Hypothalamus (tissue), 51 donors: ENCODE measurements around the gene MPO.
A peak's percentile ranks its signal among the peaks of the same experiment; 100 is the strongest.

Experiments used
- DNase-seq, 51 donors: peaks; one replicate each; lab custom pipeline; 2025; lab: John Stamatoyannopoulos, UW

MPO gene, protein sequence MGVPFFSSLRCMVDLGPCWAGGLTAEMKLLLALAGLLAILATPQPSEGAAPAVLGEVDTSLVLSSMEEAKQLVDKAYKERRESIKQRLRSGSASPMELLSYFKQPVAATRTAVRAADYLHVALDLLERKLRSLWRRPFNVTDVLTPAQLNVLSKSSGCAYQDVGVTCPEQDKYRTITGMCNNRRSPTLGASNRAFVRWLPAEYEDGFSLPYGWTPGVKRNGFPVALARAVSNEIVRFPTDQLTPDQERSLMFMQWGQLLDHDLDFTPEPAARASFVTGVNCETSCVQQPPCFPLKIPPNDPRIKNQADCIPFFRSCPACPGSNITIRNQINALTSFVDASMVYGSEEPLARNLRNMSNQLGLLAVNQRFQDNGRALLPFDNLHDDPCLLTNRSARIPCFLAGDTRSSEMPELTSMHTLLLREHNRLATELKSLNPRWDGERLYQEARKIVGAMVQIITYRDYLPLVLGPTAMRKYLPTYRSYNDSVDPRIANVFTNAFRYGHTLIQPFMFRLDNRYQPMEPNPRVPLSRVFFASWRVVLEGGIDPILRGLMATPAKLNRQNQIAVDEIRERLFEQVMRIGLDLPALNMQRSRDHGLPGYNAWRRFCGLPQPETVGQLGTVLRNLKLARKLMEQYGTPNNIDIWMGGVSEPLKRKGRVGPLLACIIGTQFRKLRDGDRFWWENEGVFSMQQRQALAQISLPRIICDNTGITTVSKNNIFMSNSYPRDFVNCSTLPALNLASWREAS

GRCh38 chr17:58280480-58281217 lies at the start of gene MPO:
Gene MPO (minus strand): TSS chr17:58280935. CDS start chr17:58280758, 177 bp downstream.
- no peak for DNase-seq

- DNase-seq = no peak
Measured at GRCh38 chr17:58329810-58330537, 49.2 kb upstream of the MPO start.

- peak in 19 of 51 donors; percentile 16 to 54 (median 41) for DNase-seq
Measured at GRCh38 chr17:58329035-58329809, 48.5 kb upstream of the MPO start.

GRCh38 chr17:58328195-58329034 lies 47.7 kb upstream of the MPO start, which contains the start of gene TSPOAP1:
Gene TSPOAP1 (minus strand): TSS chr17:58328795. CDS start chr17:58327920, 875 bp downstream.
- peak in 38 of 51 donors; percentile 25 to 81 (median 56) for DNase-seq

- DNase-seq = peak in 1 of 51 donors; percentile 17
Measured at GRCh38 chr17:58327363-58328194, 46.8 kb upstream of the MPO start.

DNA sequence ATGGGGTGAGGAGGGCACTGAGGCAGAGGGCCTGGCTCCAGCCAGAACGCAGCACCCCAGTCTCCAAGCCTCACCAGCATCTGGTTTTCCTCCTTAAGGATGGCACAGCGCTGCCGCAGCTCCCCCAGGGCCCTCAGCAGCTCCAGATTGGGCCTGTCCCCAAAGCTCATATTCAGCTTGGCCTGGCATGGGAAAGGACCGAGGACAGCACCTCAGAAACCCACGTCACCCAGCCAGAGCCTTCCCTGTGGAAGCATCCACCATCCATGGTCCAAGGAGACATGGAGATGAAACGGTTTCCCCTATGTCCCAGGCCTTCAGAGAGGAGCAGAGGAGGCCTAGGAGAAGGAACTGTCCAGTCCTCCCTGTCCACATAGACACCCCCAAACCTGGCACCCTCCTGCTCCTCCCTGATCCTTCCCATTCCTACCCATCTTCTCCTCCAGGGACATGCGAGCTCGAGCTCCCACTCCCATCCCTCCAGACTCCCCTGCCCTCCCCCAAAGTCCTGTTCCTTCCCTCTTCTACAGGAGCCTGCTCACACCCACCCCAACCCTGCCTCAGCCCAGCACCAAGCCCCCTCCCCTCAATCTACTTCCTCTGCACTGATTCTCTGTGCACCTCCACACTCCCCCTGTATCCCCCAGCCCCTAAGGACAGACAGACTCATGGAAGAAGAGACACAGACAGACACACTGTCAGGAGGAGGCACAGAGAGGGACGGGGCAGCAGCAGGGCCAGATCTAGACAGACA lies 46.1 kb upstream of the MPO start:
- no peak for DNase-seq

DNA sequence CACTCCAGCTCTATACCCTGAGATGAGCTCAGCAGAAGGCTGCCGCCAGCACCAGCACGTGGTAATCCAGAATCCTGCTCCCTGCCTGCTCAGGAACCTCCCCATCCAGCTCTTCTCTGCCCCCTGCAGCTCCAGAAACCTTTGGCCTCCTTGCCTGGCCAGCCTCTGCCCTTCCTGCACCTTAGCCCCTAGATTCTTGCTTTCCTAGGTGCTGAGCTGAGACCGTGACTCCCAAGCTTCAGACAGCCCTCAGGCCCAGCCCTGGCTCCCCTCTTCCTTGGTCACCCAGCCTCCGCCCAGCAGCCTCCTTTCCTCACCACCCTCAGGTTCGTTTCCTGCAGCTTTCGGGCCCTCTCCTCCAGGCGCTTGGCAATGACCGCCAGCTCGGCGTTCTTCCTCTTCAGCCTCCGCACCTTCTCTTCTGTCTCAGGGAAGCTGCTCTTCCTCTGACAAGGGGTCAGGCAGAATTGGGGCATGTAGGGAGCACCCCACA lies 45.3 kb upstream of the MPO start:
- DNase-seq = peak in 4 of 51 donors; percentile 16 to 48 (median 26)

- DNase-seq = peak in 9 of 51 donors; percentile 16 to 72 (median 30)
Measured at GRCh38 chr17:58325289-58325726, 44.6 kb upstream of the MPO start.

- DNase-seq = peak in 14 of 51 donors; percentile 16 to 72 (median 30)
Measured at GRCh38 chr17:58324409-58325288, 43.9 kb upstream of the MPO start.

- no peak for DNase-seq
Measured at GRCh38 chr17:58324056-58324408, 43.3 kb upstream of the MPO start.

DNA sequence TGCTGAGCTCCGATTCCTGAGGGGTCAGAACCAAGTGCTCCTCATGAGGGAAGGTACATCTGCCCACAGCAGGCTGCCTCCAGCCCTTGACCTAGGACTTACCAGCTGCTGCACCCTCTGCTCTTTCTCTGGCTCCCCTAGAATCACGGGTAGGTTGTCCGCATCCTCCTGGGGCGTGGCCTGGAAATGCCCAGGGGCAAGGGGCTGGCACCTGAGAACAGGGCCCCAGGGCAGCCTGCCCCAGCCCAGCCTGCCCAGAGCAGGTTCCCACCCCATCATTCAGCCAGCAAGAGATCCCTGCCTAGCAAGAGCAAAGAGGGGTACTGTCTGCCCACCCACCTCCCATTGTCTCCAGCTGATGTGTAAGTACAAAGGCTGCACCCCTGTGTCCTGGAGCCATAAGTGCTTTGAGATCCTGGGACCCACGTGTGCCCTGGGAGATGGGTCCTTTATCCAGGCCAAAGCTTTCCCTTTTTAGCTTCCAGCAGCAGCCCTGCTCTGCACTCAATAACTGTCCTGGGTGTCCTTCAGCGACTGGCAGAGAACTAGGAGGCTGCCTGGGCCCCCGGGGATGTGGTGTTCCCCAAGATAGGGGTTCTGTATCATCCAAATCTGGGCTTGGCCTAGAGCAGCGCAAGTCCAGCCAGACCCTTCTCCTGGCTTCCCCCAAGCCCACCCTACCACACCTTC lies 42.8 kb upstream of the MPO start:
- no peak for DNase-seq

DNA sequence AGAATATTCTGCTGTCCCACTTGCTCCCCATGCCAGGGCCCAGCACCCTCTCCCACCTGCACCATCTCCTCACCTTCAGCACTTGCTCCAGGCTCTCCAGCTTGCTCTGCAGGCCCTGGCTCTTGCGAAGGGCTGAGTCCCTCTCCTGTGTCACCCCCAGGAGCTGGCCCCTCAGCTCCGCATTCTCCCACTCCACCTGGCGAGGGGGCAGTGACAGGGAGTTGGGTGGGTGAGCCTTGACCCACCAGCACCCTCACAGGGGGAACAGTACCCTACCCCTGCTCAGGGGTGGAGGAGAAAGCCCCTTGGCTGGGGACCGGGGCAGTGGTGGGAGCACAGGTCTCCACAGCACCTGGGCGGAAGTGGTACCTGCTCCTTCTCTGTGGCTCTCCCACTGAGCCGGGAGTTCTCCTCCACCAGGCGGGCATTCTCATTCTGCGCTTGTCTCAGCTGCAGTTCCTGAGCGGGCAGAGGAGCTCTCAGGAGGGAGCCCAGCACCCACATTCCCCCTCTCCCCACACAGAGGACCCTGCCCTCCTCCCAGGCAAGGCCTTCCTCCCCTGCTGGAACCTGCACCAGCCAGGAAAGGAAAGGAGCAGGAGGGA lies 41.9 kb upstream of the MPO start:
- no peak for DNase-seq

GRCh38 chr17:58321571-58322525 lies 41.1 kb upstream of the MPO start:
- no peak for DNase-seq
